OCI-LY7 (cell line): Measurements from ENCODE around the gene GRIP1. TPM values are rescaled to one million over a fixed set of nuclear protein-coding genes. Genes with fewer than 3 reads are reported as not detected.

Experiments used
- BruUV-seq: library from RNA; stranded (reverse); fragments of 400-500 nt; replicated peaks from 2 replicates; lab custom pipeline; 2021; lab: Mats Ljungman, UMichigan
- CTCF ChIA-PET: fragments of 300-600 bp; sonication (Branson Sonifier 250); formaldehyde crosslinking; loops from one replicate; lab custom pipeline; 2022; ENCODE audit warnings: antibody characterized with exemption; ENCODE audit not compliant: unreplicated experiment; lab: Charles Lee
- POLR2A ChIA-PET: fragments of 300-600 bp; sonication (Branson Sonifier 250); formaldehyde crosslinking; loops from one replicate; lab custom pipeline; 2022; ENCODE audit warnings: antibody characterized with exemption; lab: Charles Lee
- DNase-seq: peaks from one replicate; pipeline ENCODE4 v3.0.0-alpha.2; 2015; ENCODE audit warnings: low spot score
- H2AFZ ChIP-seq: fragments of 200-600 bp; sonication (generic), shearing (Covaris generic); 2 replicates; pipeline ENCODE4 v1.6.1; 2014; ENCODE audit warnings: mild to moderate bottlenecking, antibody characterized with exemption, low read length, moderate library complexity
- H3K27ac ChIP-seq: fragments of 200-600 bp; sonication (generic); 2 replicates; pipeline ENCODE4 v1.5.1; 2014; ENCODE audit warnings: mixed run types, low read depth, mild to moderate bottlenecking, moderate library complexity, low read length, inconsistent platforms; ENCODE audit not compliant: poor library complexity, severe bottlenecking
- H3K36me3 ChIP-seq: fragments of 200-600 bp; sonication (generic); 2 replicates; pipeline ENCODE4 v1.6.1; 2014; ENCODE audit warnings: mild to moderate bottlenecking, antibody characterized with exemption, low read length, moderate library complexity, mixed read lengths; ENCODE audit not compliant: insufficient read depth
- H3K4me1 ChIP-seq: fragments of 200-600 bp; sonication (generic); 2 replicates; pipeline ENCODE4 v1.5.1; 2014; ENCODE audit warnings: mild to moderate bottlenecking, low read length; ENCODE audit not compliant: insufficient read depth, poor library complexity, severe bottlenecking
- H3K4me2 ChIP-seq: fragments of 200-600 bp; sonication (generic); 2 replicates; pipeline ENCODE4 v1.6.1; 2014; ENCODE audit warnings: mild to moderate bottlenecking, low read length
- H3K4me3 ChIP-seq: fragments of 200-600 bp; sonication (generic); 2 replicates; pipeline ENCODE4 v1.5.1; 2014; ENCODE audit warnings: mild to moderate bottlenecking, low read depth, low read length; ENCODE audit not compliant: poor library complexity, severe bottlenecking
- H3K79me2 ChIP-seq: fragments of 200-600 bp; sonication (generic); 2 replicates; pipeline ENCODE4 v1.6.1; 2016; ENCODE audit warnings: low read depth, mild to moderate bottlenecking, low read length, moderate library complexity, mixed read lengths; ENCODE audit not compliant: insufficient read depth
- H3K9me2 ChIP-seq: fragments of 200-600 bp; sonication (generic); 2 replicates; pipeline ENCODE4 v1.6.1; 2016; ENCODE audit warnings: mild to moderate bottlenecking, low read length, mixed read lengths; ENCODE audit not compliant: insufficient read depth
- H3K9me3 ChIP-seq: fragments of 200-600 bp; sonication (generic); 2 replicates; pipeline ENCODE4 v1.6.1; 2014; ENCODE audit warnings: mild to moderate bottlenecking, mixed run types, low read length, mixed read lengths
- H4K20me1 ChIP-seq: fragments of 200-600 bp; sonication (generic); 2 replicates; pipeline ENCODE4 v1.6.1; 2014; ENCODE audit warnings: mild to moderate bottlenecking, antibody characterized with exemption, low read length, moderate library complexity, mixed read lengths; ENCODE audit not compliant: insufficient read depth
- CTCF ChIP-seq: fragments of 200-600 bp; sonication (generic); conservative IDR thresholded peaks from 2 replicates; pipeline ENCODE4 v1.5.1; 2014; ENCODE audit warnings: mild to moderate bottlenecking, antibody characterized with exemption, low read length, moderate library complexity, mixed read lengths
- EZH2phosphoT487 ChIP-seq: fragments of 200-600 bp; sonication (generic); IDR thresholded peaks from 2 replicates; pipeline ENCODE4 v1.6.1; 2018; ENCODE audit warnings: low read depth, borderline replicate concordance, mild to moderate bottlenecking, mixed run types, antibody characterized with exemption, low read length, moderate library complexity, mixed read lengths
- intact Hi-C: fragments of 100-400 bp; cut with micrococcal nuclease; formaldehyde crosslinking; loops from one replicate; pipeline ENCODE4 v1.10.0; 2022; ENCODE audit not compliant: unreplicated experiment
- total RNA-seq, 2 experiments: library from RNA; depleted of rRNA in 1 of 2; stranded (reverse); fragments of >200 nt in 1 of 2; shearing (Covaris generic) in 1 of 2; gene quantifications; 2 replicates each; pipeline ENCODE4 v1.2.3, GENCODE V29; 2014 to 2022

GRIP1 gene
- total RNA-seq, 2 experiments from 2014 or later, result 4.1 to 7.6 TPM

- ChIA-PET CTCF (no interaction called here), POLR2A (interaction anchor here (0.7 kb wide), 1 partner anchor 1234 kb away, joined by 4 read pairs; no protein-coding TSS in a partner anchor)
- Histone ChIP-seq H2AFZ (peak overlapping the region; percentile 41; the same call in 1 of the 2 replicates), H3K4me2 (no peak overlapping the region), H3K4me3 (no peak overlapping the region), H3K36me3 (no peaks in the 10 kb centered on the region), H4K20me1 (no peaks in the 10 kb centered on the region), H3K79me2 (no peaks in the 10 kb centered on the region), H3K9me3 (peaks cover 6% of the 10 kb centered on the region; the same call in 1 of the 2 replicates), H3K27ac (no peak overlapping the region), H3K9me2 (no peaks in the 10 kb centered on the region), H3K4me1 (peaks cover 8% of the 10 kb centered on the region)
- intact Hi-C loops, result no loop called here
- BruUV-seq, result no TSS peak
- DNase-seq, result no peak
- TF ChIP-seq EZH2phosphoT487 (no peak), CTCF (no peak)
Measured at GRCh38 chr12:66531766-66532165, 147.1 kb downstream of the GRIP1 start.

- no peaks in the 10 kb centered on the region for H3K79me2 ChIP-seq
- no TSS peak for BruUV-seq
Measured at GRCh38 chr12:66529934-66530333, 148.9 kb downstream of the GRIP1 start.

More at GRCh38 chr12:66529934-66530333, 148.9 kb downstream of the GRIP1 start:
- Histone ChIP-seq H3K9me3 (peaks cover 6% of the 10 kb centered on the region; the same call in 1 of the 2 replicates), H3K4me3 (no peak overlapping the region), H3K4me1 (no peaks in the 10 kb centered on the region), H2AFZ (no peak overlapping the region), H3K27ac (no peak overlapping the region), H3K9me2 (no peaks in the 10 kb centered on the region), H3K36me3 (no peaks in the 10 kb centered on the region), H3K4me2 (no peak overlapping the region), H4K20me1 (no peaks in the 10 kb centered on the region)
- ChIA-PET CTCF (no interaction called here), POLR2A (interaction anchor here (1.5 kb wide), 1 partner anchor 10 kb away, joined by 3 read pairs; no protein-coding TSS in a partner anchor)
- DNase-seq, result no peak
- intact Hi-C loops, result no loop called here
- TF ChIP-seq EZH2phosphoT487 (no peak), CTCF (no peak)
